Measurements from ENCODE around the gene GPR183.

The GPR183 gene

GRCh38 chr13:99339230-99339721 is 32.1 kb upstream of the GPR183 start:
- DNase-seq (ENCODE audit: low spot score) = no peak

DNA sequence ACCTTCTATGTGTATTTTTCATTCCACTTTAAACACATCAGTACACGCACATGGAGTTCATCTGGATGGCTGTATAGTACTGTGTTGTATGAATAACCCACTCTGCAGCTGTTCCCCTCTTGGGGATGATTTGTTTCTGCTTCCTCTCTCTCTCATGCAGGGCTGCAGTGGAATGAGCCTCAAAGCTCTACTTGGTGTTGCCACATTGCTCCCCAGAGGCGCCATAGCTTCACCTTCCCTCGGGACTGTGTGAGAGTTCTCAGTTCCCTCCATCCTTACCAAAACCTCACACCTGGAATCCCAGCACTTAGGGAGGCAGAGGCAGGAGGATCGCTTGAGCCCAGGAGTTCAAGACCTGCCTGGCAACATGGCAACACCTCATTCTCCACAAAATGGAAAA is 28.4 kb upstream of the GPR183 start:
- no peak for DNase-seq (ENCODE audit: low spot score)

GRCh38 chr13:99335087-99335486 is 27.9 kb upstream of the GPR183 start:
- no peak for DNase-seq (ENCODE audit: low spot score)

- no peak for DNase-seq (ENCODE audit: low spot score)
Measured at GRCh38 chr13:99334221-99334620, 27.0 kb upstream of the GPR183 start.

GRCh38 chr13:99332456-99332855 is 25.3 kb upstream of the GPR183 start:
- DNase-seq (ENCODE audit: low spot score) = no peak

- DNase-seq (ENCODE audit: low spot score) = no peak
Measured at GRCh38 chr13:99331881-99332293, 24.7 kb upstream of the GPR183 start.

DNA sequence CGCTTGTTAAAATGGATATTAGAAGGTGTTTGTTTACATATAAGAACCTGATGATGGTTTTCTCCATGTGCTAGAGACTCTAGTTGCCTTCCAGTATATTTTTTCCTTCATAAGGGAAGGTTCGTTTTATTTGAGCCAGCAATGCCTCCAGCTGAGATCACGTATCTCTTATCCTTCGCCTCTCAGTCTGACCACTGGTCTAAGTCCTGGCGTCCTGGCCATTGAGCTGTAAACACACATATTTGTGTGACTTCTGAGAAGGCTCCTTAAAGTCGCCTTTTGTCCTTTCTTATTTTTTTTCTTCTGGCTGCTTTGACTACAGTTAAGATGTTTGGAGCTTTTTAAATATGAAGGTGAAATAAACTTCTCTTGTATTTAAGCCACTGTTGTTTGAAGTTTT is 23.7 kb upstream of the GPR183 start:
- DNase-seq (ENCODE audit: low spot score) = no peak

DNA sequence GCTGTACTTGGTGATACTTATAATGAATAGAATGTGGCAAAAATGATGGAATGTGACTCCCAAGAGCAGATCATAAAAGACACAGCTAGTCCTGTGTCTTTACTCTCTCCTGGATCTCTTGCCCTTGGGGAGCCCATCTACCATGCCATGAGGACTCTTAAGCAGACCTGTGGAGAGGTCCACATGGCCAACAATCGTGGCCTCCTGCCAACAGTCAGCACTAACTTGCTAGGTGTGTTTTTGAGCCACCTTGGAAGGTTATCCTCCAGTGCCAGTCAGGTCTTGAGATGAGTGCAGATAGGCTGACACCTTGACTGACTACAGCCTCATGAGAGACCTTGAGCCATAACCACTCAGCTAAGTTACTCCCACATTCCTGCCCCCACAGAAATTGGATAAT is 22.3 kb upstream of the GPR183 start:
- no peak for DNase-seq (ENCODE audit: low spot score)

DNA sequence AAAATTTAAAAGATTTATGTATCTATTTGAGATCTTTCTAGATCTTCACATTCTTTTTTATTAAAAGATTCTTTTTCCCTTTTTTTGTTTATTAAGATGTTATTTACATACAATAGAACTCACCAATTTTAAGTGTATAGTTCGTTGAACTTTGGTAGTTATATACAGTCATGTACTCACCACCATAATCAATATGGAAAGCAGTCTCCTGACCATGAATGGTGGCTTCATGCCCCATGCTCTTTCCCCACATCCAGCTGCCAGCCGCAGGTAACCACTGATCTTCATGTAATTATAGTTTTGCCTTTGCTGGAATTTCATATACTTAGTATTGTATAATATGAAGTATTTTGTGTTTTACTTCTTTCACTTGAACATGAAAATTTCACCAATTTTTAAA is 20.6 kb upstream of the GPR183 start:
- DNase-seq (ENCODE audit: low spot score) = no peak

GRCh38 chr13:99327126-99327525 is 19.9 kb upstream of the GPR183 start:
- no peak for DNase-seq (ENCODE audit: low spot score)

GRCh38 chr13:99326012-99326411 is 18.8 kb upstream of the GPR183 start:
- no peak for DNase-seq (ENCODE audit: low spot score)

GRCh38 chr13:99323488-99323887 is 16.3 kb upstream of the GPR183 start:
- DNase-seq (ENCODE audit: low spot score) = no peak

GRCh38 chr13:99322297-99323103 is 15.3 kb upstream of the GPR183 start:
- peak; percentile 78 for DNase-seq (ENCODE audit: low spot score)

GRCh38 chr13:99321709-99322108 is 14.5 kb upstream of the GPR183 start:
- no peak for DNase-seq (ENCODE audit: low spot score)

- peak; percentile 37 for DNase-seq (ENCODE audit: low spot score)
Measured at GRCh38 chr13:99320693-99321481, 13.7 kb upstream of the GPR183 start.

- no peak for DNase-seq (ENCODE audit: low spot score)
Measured at GRCh38 chr13:99316657-99317256, 9.6 kb upstream of the GPR183 start.

- DNase-seq (ENCODE audit: low spot score) = no peak
Measured at GRCh38 chr13:99316224-99316623, 9.0 kb upstream of the GPR183 start.

DNA sequence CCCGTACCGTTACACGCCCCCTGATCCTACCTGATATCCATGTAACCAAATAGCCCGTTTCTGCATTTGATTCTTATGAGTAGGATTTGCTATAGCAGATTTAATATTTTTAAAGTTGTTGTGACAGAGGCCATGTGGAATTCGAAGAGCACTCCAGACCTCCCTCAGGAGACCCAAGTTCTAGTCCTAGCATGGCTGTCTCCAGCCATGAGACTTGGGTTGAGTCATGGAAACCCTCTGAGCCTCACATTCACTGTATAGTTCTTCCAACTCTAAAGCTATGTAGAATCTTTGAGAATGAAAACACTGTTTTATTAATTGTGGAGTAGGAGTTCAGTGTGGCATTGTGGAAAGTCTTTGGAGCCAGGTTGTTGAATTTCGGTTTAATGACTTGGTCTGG is 8.0 kb upstream of the GPR183 start:
- DNase-seq (ENCODE audit: low spot score) = no peak

DNA sequence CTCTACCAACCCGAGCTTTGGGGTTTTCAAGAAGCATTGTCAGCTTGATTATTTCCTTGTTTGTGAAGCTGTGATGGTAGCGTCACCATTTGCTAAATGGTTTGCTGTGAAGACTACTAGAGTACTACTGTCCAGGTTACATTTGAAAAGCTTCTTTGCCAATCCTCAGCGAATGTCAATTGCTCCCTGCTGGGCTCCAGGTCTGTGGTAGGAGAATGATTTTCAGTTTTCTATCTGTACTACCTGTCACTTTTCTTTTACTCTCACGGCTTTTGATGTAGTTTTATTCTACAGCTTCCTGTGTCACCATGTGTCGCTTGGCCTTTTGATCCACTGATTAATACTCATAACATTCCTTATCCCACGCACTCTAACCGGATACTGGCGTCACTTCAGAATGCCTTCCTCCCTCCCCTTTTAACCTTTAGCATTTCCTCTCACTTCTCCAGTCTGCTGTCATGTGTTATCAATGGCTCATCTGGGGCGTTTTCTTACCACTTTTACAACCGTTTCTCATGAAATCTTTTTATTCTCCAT is 7.5 kb upstream of the GPR183 start:
- DNase-seq (ENCODE audit: low spot score) = peak; percentile 55

- no peak for DNase-seq (ENCODE audit: low spot score)
Measured at GRCh38 chr13:99313941-99314340, 6.7 kb upstream of the GPR183 start.

DNA sequence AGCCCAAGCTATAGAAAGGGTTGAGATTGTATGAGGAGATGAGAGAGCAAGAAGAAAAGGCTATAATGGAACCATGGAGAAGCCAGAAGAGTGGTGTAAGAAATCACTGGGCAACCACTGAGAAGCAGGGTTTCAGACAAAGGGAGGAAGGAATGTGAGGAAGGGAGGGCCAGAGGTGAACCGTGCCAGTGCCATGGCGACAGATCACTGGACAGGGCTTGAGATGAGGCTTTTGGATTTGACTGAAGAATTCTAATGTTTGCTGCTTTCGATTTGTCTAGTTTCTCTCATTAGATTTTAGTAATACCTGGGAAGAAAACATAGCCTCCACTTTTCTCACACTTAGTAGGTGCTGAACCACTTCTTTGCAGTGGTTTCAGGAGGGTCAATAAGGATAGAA is 6.3 kb upstream of the GPR183 start:
- no peak for DNase-seq (ENCODE audit: low spot score)

DNA sequence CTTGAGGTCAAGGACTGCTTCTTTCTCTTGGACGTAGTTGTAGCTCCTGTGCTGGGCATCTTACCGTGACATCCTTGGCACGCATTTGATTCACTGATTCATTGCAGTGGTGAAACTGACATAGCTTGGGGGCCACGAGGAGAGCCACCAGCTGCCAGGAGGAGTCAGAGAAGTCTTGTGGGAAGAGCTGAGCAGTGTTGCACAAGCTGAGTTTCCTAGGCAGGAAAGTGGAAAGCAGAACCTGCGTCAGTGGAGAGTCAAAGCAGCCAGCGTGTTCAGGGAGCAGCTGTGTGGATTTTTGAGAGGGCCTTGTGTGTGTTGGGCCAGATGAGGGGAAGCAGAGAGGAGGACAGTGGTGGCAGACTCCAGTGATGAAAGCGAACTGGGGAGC is 5.3 kb upstream of the GPR183 start:
- no peak for DNase-seq (ENCODE audit: low spot score)
